EH (cell line): ENCODE measurements around the gene TCEAL4.
"Not testable (repeated sequence)": the region's sequence is repeated elsewhere in the genome, so short reads cannot be mapped to it uniquely, and the experiment has no call there.

Source experiments
- DNase-seq: peaks from one replicate; pipeline ENCODE4 v3.0.0-alpha.2; 2015; ENCODE audit warnings: low read depth

Gene TCEAL4

DNA sequence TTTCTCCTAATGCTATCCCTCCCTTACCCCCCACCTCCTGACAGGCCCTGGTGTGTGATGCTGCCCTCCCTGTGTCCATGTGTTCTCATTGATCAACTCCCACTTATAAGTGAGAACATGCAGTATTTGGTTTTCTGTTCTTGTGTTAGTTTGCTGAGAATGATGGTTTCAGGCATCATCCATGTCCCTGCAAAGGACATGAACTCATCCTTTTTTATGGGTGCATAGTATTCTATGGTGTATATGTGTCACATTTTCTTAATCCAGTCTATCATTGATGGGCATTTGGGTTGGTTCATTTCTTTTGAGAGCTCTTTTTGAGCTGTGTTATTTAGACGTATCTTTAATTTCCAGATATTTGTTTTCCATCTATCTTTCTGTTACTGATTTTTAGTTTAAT, 7.0 kb downstream of the TCEAL4 start:
- not testable (repeated sequence) for DNase-seq

DNA sequence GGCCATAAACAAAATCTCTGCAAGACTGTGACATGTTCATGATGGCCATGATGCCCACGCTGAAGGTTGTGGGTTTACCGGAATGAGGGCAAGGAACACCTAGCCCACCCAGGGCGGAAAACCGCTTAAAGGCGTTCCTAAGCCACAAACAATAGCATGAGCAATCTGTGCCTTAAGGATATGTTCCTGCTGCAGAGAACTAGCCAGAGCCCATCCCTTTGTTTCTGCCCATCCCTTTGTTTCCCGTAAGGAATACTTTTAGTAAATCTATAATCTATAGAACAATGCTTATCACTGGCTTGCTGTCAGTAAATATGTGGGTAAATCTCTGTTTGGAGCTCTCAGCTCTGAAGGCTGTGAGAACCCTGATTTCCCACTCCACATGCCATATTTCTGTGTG, 9.9 kb downstream of the TCEAL4 start:
- DNase-seq, result not testable (repeated sequence)

DNA sequence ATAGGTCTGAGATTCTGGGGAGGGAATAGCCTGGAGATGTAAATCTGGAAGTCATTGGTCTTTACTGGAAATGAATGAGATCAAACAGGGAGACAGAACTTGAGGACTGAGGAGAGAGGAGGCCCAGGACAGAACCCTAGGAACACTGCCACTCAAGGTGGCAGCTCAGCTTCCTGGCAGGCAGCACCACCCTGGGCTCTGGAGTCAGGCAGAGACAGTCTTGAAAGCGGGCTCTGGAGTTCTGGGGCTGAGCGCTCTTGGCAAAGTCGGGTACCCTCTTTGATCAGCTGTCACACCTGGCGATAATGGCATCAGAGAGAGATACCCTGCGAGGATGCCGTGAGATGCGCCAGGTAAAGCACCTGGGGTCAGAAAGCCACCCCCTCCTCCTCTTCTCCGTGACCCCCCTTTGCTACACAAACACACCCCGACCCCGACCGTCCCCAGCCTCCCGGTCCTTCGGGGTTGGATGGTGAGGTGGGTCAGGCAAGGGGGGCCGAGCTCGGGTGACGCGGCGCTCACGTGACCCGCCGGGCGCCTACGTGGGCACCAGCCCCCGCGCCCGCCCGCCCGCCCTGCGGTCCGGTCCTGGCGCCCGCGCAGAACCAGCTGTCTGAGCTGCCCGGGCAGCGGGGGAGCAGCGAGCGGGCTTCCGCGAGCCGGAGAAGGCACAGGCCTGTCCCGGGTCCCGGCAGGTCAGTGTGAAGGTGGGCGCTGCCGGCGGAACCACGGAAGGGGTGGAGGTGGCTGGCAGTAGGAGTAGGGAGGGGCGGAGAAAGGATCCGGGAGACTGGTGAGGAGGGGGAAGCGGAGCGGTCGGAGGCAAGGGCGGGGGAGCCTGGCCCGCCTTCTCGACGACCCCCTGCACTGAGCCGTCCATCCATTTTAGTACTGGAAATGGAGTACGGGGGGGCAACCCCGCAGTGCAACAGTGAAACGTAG, 22.3 kb downstream of the TCEAL4 start, which contains the start of gene TCEAL3:
TSS of gene TCEAL3 (plus strand) at position 600 of the 942 bp plus-strand sequence. CDS start 1,102 bp downstream, outside the sequence.
- peak; percentile 71 for DNase-seq

DNA sequence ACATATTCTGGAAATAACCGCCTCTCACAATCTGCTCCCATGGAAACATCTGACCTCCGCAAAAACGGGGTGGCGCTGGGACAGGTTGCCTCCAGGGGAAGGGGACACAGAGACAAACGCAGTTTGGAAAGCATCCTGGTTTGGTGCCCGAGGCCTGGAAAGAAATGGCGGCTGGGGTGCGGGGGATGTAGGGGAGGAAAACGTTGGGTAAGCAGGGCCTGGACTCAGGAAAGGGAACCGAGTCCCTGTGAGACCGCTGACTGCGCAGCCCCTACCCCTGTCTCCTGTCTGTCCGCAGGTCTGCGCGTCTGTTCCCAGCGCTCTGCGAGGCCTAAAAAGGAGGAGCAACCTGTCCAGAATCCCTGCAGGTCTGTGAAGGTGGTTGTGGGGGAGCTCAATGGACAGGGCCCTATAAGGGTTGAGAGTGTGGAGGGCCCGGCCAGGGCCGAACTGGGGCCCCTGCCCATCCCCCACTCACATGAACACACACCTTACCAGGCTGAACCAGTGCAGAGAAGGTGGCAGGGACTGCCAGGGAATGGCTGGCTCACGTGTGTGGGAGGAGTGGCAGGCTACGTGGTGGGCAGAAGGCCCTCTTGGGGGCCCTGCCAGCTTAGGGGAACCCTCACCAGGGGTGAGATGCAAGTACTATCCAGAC, 23.1 kb downstream of the TCEAL4 start:
- peak; percentile 15 for DNase-seq

DNA sequence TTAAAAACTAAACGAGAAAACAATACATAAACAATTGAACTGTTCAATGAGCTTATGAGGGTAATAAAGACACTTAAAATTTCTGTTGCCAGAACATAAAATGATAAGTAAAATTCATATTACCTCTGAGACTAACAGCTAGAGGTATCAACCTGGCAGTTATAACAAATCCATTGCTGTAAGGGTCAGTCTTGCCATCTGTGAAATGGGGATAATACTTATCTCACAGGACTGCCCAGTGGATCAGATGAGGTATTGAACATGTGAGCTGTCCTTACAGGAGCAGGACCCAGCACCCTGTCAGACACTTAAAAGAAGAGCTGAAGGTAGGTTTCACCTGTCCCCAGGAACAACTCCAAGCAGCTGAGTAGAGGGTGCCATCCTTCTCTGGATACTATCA, 25.0 kb downstream of the TCEAL4 start:
- DNase-seq, result no peak

DNA sequence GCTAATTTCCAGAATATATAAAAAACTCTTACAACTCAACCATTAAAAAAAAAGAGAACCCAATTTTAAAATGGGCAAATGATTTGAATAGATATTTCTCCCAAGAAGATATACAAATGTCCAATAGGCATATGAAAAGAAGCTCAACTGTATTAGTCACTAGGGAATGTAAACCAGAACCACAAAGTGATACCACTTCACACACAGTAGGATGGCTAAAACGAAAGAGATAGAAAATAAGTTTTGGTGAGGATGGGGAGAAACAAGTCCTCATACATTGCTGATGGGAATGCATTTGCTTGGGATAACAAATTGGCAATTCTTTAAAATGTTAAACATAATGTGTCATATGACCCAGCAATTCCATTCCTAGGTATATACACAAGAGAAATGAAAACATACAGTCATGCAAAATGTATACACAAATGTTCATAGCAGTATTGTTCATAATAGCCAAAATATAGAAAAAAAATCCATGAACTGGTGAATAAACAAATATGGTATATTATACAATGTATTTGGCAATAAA, 28.1 kb downstream of the TCEAL4 start:
- peak; percentile 39 for DNase-seq

DNA sequence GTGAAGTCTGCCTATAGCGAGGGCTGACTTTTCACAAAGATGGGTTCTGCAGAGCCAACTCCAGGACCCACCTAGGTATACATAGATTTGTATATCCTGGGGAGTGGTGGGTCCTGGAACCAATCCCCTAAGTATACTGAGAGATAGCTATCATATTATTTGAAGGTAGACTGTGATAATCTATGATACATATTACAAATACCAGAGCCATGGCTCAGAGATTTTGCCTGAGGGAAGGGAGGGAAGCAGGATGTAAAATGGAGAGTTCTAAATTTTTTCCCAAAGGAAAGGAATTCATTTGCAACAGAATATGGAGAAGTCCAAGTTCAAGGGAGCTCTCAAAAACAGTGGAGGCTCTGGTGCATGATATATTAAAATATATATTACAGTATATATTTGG, 29.7 kb downstream of the TCEAL4 start:
- DNase-seq, result peak; percentile 79

DNA sequence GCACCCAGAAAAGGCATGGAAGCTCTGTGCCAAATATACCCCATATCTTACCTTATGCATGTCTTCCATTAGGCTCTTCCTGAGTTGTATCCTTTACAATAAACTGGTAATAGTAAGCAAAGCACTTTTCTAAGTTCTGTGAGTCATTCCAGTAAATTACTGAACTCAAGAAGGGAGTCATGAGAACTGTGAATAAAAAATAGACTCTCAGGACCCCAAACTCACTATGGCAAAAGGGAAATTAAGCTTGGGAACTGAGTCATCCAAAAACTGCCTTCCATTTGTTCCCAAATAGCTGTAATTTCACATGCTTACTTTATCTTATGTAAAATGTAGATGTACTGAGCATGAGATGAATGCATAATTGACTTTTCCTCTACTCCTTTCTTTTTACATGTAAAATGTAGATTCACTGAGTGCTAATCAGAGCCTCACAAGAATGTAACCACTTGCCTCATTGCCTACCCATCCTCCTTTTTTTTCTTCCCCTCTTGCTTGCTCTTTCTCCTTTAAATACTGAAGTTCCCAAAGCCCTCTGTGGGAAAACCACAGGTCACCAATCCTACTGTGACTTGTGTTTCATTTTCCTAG, 30.6 kb downstream of the TCEAL4 start:
- peak; percentile 75 for DNase-seq

DNA sequence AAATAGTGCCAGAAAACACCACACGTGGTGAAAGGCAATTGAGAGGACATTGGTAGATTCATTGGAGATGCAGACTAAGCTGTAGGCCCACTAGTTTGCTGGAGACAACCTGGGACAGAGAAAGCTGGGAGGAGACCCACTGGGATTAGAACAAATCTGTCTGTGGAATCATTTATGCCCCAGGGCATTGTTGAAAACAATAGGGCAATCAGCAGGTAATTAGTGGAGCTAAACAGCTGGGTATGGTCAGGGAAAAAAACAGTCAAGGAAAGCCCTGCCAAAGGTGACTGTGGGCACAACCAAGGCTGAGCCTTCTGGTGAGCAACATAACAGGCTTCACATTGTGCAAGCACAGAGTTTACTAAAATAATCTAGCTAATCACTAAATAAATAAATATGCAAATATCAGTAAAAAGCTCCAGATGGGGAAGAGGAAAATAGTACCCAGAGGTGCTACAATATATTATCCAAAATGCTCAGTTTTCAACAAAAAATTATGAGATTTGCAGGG, 31.4 kb downstream of the TCEAL4 start:
- DNase-seq, result peak; percentile 32

DNA sequence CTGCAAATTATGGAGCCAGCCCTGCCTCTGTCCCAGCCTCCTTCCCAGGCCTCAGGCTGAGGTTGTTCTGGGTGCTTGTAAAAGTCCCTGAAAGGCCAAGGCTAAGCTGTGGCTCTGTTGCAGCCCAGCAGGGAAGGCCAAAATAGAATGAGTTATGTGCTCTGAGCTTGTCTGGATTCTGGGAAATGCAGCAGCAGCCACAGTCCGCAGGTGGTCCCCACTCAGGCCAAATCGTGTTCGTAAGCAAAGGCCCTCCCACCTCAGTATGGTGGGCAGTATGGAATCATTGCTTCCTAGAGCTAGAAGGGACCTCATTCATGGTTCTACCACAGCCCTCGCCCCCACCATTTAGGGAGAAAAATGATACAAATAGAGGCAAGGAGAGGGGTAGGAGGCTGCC, 38.8 kb downstream of the TCEAL4 start:
- DNase-seq, result peak; percentile 9

DNA sequence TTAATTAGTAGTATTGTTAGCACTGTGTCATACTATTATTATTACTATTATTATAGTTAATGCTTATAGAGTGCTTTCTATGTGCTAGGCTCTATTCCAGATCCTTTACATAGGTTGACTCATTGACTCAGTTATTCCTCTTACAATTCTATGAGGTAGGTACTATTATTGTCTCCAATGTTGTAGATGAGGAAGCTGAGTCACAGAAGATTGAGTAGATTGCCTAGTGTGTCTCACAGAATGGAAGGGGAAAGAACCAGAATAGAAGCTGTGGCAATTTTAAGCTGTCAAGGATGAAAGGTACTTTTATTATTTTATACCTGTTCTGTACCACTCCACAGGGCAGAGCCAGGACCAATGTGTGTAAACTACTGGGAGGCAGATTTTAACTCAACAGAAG, 41.5 kb downstream of the TCEAL4 start:
- DNase-seq, result peak; percentile 52

DNA sequence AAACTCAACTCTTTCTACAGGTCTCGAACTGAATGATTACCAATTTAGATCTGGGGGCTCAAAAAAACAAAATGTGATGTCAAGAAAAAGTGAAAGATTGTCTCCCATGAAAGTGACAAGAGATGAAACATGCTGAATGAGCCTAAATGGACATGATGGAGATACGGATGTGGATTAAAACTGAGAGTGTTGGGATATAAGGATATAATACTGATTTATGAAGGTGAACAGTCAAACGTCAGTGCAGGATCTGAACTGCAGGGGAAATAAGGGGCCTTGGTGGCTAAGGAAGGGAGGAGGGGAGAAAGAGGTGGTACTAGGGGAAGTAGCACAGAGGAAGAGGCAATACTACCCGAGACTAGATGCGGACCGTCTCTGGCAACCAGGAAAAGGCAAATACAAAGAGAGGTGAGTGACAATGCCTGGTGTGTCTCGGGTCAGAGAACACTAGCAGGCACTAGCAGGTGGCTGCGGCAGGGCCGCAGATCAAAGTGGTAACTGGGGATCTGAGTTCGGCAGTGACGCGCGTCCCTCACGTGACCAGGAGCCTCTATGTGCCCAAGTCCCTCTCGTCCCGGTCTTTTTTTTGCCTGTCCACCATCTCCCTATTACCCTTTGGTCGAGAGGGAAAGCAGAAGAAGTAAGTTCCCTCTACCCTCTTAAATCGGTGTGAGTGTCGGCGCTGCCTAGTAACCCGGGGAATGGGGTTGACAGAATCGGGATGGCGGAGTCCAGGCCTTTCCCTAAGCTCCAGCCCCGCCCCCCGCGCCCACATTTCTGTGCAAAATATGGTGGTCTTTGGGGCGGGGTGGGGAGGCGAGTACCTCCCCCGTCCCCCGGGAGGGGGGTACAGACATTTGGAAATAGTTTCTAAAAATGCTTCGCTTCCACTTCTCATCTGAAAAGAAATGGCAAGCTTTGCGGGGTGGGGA, 43.3 kb downstream of the TCEAL4 start, which contains the start of gene TCEAL1:
TSS of gene TCEAL1 (plus strand) at position 590 of the 932 bp plus-strand sequence. CDS start 942 bp downstream, outside the sequence.
- DNase-seq, result peak; percentile 48

DNA sequence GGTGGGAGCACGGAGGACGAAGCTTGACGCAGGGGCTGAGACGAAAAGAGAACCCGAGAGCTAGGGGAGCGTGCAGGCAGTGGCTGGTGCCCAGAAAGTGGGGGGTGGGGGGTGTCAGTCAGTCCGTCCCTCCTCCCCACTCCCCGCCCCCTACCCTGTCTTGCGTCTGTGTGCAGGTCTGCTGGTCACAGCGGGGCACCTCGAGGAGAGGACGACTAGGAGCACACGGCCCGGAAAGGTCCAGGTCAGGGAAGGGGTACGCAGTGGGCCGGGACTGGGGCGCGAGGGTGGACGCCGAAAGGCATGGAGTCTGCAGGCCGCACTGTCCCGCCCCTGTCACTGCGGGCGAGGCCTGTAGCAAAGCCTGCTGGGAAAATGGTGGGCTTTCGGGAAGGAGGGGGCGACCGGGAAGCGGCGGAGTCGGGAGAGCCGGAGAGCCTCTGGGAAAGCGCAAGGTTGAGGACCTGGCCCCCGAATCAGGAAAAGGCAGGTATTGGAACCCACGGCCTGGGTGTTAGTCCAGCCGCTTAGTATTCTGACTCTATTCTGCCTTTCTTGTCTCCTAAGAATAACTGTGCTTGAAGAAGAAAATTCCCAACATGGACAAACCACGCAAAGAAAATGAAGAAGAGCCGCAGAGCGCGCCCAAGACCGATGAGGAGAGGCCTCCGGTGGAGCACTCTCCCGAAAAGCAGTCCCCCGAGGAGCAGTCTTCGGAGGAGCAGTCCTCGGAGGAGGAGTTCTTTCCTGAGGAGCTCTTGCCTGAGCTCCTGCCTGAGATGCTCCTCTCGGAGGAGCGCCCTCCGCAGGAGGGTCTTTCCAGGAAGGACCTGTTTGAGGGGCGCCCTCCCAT, 44.2 kb downstream of the TCEAL4 start:
- peak; percentile 76 for DNase-seq

DNA sequence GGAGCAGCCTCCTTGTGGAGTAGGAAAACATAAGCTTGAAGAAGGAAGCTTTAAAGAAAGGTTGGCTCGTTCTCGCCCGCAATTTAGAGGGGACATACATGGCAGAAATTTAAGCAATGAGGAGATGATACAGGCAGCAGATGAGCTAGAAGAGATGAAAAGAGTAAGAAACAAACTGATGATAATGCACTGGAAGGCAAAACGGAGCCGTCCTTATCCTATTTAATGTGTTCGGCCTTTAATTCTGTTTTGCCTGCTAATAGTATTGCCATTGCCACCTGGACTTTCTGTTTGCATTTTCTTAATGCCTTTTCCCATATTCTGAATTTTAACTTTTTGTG, 44.8 kb downstream of the TCEAL4 start:
- DNase-seq, result no peak

DNA sequence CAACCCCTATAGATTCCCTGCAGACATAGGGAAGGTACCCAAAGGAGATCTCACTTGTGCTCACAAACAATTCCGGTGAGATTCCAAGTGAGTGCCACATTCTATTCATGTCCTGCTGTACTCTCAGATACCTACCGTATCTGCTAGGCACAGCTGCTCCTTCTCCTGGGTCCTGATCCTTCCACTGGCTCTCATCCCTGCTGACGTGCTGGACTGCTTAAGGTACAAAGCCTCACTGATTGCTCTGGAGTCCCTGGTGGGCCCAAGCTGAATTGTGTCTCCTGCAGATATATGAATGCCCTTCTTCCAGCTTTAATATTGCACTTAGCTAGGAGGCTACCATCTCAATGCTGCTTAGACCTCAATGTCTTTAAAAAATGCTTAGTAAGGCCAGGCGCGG, 45.8 kb downstream of the TCEAL4 start:
- no peak for DNase-seq

DNA sequence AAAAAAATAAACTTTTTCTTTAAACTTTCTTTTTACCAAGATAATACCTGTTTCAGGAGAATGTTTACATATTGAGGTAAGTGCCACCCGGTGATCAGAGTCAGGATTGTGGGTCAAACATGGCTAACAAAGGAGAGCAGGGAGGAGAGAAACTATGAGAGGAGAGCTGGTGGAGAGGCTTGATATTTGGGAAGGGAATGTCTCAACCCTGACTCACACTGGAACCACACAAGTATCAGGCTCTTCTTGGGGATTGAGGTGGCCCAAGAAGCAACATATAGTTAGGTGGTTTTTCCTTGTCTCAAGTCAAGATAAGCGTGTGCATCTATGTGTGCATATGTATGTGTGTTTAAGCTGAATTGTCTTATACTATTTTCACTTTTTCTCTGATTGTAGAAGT, 50.1 kb downstream of the TCEAL4 start:
- DNase-seq, result peak; percentile 27
